ENCODE results near the gene EHD3.

The EHD3 gene

DNA sequence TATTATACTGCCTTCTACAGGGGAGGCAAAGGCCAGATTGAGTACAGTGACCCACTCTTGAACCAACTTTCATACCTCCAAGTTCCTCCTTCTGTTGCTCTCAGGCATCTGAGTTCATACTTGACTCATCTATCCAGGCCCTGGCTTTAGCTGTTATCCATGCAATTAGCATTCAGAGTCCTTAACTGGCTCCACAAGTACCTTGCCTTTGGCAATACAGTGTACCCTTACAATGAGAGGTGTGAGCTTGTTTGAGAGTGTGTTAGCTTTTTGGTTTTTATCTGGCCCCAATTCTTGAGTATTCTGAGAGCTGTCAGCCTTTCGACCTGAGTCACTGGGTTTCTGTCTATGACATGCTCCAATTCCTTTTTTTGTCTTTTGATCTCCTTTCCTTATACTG is 60.2 kb downstream of the EHD3 start:
- no peak for DNase-seq

DNA sequence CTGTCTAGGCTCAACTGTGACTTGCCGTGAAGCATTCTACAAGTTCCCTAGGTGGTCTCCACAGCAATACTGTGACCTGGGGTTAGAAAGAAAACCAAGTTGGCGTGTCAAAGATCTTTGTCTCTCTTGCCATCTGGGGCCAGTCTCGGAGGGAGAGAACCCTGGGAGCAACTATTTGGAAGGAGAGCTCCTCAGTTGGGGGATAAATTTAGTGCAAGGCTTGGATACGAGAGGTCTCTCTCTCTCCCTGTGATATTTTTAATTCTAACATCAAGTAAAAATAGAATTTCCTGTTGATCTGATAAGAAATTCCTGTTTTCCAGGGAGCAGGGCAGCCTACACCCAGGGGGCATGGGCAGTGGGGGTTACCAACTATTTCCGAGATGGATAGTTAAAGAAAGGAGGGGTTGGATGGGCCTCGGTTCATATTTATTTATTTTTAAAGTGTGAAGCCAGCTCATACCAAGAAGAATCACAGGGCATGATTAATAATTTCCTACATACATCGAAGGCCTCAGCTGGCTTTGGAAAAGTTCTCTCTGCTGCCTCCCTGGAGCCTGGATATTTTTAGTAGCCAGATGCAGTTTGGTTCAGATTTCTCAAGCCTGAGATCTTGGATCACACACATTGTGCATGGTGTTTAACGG is 62.8 kb downstream of the EHD3 start:
- DNase-seq = no peak

DNA sequence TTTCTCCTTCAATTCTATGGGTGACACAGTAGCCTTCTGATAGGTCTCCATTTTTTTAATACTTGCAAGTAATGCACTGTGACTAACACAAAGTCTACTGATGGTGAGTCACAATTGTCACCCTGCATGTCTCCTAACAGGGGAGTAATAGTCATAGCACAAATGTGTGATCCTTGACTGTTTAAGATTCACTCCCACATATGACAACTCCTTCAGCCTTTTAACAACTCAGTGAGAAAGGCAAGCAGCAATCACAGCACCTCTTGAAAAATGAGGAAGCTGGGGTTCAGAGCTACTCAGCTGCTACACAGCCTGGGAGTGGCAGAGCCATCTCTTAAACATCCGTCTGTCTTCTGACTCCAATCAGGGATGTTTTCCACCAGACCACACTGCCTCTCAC is 63.8 kb downstream of the EHD3 start:
- no peak for DNase-seq

GRCh38 chr2:31299547-31299946 is 65.6 kb downstream of the EHD3 start:
- no peak for DNase-seq

GRCh38 chr2:31300309-31300708 is 66.4 kb downstream of the EHD3 start:
- DNase-seq = no peak

GRCh38 chr2:31302940-31303563 is 69.1 kb downstream of the EHD3 start:
- DNase-seq = no peak

GRCh38 chr2:31304816-31305215 is 70.9 kb downstream of the EHD3 start:
- no peak for DNase-seq

GRCh38 chr2:31312898-31313297 is 78.9 kb downstream of the EHD3 start:
- DNase-seq = no peak

- DNase-seq = no peak
These were observed 80.8 kb downstream of the EHD3 start for GRCh38 chr2:31314761-31315160.

DNA sequence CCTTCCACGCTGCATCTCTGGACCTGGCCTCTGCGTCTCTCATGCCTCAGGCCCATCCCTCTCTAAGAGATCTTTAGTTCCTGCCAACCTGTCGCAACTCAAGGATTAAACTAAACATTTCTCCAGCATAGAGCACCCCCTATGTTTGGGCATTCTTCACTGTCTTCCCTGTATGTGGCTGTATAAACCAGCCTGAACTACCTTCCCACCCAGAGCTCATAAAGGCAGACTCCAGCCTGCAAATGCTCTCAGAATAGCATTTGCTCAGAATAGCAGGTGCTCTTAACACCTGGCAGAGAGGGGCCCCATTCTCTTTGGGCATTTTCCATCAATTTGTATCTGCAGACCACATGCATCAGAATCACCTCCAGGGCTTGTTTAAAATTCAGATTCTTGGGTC is 83.4 kb downstream of the EHD3 start:
- DNase-seq = no peak

DNA sequence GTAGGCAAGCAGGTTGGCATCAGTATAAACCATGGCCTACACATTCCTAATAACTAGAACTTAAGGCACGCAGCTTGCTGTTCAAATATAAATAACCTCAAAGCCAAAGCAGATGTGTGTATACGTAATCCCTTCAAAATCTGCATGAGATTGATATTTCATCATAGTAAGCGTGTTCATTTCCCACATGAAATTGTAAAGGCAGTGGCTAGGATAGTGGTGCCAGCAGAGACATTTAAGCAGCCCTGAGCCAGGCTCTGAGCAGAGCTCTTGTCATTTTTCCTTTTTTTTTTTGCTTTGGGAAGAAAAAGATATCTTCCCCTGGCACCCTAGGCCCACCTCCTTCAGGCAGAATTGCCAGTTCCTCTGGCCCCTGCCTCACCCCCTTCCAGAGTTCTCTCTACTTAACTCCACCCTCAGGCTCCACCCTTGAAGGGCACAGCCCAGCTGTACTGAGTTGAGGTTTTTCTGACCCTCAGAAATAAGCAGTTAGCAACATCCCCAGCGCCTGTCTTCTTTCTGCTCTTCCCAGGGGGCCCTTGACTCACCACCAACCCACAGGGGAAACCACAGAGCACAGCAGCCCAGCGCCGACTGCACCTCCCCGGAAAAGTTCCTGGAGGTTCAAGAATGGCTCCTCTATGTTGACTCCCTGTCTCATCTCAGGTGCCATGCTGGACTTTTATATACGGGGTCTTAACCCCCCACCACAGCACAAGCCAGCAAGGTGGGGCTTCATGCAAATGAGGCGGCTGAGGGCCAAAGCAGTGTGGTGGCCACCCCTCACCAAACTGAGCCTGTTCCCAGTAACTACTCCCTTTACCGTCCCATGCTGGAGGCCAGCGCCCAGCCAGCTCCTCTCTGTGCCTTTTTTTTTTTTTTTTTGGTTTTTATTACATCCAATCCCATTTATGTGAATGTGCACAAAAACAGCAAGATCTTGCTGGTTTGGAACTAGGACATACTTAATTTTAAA is 84.7 kb downstream of the EHD3 start:
- no peak for DNase-seq

Data from hippocampal formation (tissue), 2 donors.